Measurements from ENCODE around the gene LCE4A.

The LCE4A gene

DNA sequence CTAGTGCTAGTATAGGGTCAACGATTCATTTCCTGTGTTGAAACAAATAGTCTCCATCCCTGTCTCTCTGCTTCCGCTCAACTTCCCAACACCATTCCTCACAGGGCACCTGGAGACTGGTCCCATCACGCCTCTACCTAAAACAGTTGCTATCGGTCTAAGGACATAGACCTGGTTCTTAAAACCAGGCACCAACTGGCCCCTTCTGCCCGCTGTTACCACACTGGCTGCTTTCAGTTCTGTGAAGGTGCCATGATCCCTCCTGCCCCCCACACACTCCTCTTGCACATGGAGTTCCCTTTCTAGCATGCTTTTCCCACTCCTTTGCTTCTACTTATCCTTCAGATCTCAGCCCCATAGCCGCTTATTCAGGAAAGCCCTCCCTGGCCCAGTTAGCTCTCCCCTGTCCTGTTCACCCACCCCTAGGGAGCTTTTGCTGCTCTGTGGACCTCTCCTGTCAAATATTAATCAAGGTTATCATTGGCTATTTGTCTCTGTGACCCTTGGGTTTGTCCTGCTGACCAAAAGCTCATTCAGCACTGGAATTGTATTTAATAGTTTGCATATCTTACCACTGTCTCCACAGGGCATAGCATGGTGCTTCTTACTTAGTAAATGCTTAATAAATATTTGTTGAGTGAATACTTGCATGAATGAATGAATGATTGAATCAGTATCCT lies 37.9 kb downstream of the LCE4A start:
- DNase-seq = no peak

DNA sequence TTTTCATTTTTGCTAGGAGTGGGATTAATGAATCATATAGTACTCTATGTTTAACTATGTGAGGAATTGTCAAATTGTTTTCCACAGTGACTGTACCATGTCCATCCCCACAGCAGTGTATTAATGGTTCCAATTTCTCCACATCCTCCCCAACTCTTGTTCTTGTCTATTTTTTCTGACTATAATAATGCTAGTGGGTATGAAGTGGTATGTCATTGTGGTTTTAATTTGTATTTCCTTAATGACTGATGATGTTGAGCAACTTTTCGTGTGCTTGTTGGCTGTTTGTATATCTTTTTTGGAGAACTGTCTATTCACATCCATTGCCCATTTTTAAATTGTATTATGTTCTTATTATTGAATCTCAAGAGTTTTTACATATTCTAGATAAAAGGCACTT lies 39.9 kb downstream of the LCE4A start:
- no peak for DNase-seq

GRCh38 chr1:152752225-152752624 lies 44.3 kb downstream of the LCE4A start:
- DNase-seq = no peak

GRCh38 chr1:152753586-152753985 lies 45.6 kb downstream of the LCE4A start:
- DNase-seq = no peak

DNA sequence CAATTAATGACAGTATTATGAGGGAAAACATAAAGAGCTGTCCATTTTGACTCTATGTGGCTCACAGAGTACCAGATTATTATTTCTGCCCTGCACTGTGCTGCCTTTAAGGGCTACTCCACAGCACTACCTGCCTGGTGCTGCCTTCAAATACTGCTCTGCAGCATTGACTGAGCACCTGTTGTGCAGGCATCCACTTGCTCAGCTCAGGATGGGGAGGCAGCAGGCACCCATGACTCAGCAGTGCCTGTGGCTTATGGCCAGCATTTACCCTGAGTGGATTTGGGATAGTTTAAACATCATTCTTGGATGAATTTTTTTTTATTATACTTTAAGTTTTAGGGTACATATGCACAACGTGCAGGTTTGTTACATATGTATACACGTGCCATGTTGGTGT lies 48.9 kb downstream of the LCE4A start:
- no peak for DNase-seq

- no peak for DNase-seq
These were observed 49.8 kb downstream of the LCE4A start, which contains the start of gene KPRP for GRCh38 chr1:152757747-152758146. KPRP (plus strand) TSS chr1:152758025; CDS start chr1:152759589, 1,564 bp downstream.

DNA sequence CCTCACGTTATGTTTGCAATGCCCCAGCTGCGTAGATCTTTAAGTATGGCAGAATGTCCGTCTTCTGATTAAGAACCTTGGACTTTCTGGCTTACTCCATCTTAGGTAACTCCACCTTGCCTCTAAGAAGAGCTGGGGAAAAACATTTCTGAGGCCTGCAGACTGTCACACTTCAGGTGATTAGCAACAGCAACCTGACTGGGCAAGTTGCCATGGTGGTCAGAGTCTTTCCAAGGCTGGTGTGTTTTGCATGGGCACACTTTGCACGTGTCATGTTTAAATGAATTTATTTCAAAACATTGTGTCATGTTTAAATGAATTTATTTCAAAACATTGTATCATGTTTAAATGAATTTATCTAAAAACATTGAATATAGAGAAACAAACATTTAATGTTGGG lies 50.7 kb downstream of the LCE4A start:
- no peak for DNase-seq

Measured in NCI-H748 treated with DMSO at 0.1 percent for 48 hours (cell line).